Trophoblast cell (in vitro differentiated cells and primary cell): ENCODE measurements around the gene MR1.

ENCODE experiments used
- DNase-seq, 2 donors: peaks; one replicate each; pipeline ENCODE4 v3.0.0-alpha.2; 2016
- H2AFZ ChIP-seq: 2 replicates; pipeline ENCODE4 v1.6.1; 2013; ENCODE audit warnings: low read length, moderate library complexity, mild to moderate bottlenecking; ENCODE audit not compliant: insufficient read depth, poor library complexity
- H2AK5ac ChIP-seq: 2 replicates; pipeline ENCODE4 v1.6.1; 2013; ENCODE audit warnings: mild to moderate bottlenecking, low read length
- H2BK120ac ChIP-seq: 2 replicates; pipeline ENCODE4 v1.6.1; 2013; ENCODE audit warnings: low read length, mild to moderate bottlenecking, moderate library complexity; ENCODE audit not compliant: insufficient read depth, poor library complexity
- H2BK12ac ChIP-seq: 2 replicates; pipeline ENCODE4 v1.6.1; 2013; ENCODE audit warnings: mild to moderate bottlenecking, low read length, moderate library complexity
- H2BK5ac ChIP-seq: 2 replicates; pipeline ENCODE4 v1.6.1; 2013; ENCODE audit warnings: low read length, low read depth, moderate library complexity, mild to moderate bottlenecking; ENCODE audit not compliant: poor library complexity
- H3K14ac ChIP-seq: 2 replicates; pipeline ENCODE4 v1.6.1; 2013; ENCODE audit warnings: mild to moderate bottlenecking, low read length
- H3K18ac ChIP-seq: 2 replicates; pipeline ENCODE4 v1.6.1; 2013; ENCODE audit warnings: mild to moderate bottlenecking, low read length
- H3K23ac ChIP-seq: 2 replicates; pipeline ENCODE4 v1.6.1; 2013; ENCODE audit warnings: low read length
- H3K27ac ChIP-seq: 2 replicates; pipeline ENCODE4 v1.5.1; 2013; ENCODE audit warnings: low read depth, mild to moderate bottlenecking, inconsistent platforms, low read length, moderate library complexity
- H3K27me3 ChIP-seq: 2 replicates; pipeline ENCODE4 v1.6.1; 2013; ENCODE audit warnings: inconsistent platforms, mild to moderate bottlenecking, low read length, moderate library complexity; ENCODE audit not compliant: insufficient read depth
- H3K36me3 ChIP-seq, 2 experiments: 1 replicate in 1 of 2; 2 replicates in 1 of 2; pipeline ENCODE4 v1.6.1; 2013; ENCODE audit warnings: low read length in 2 of 2, mild to moderate bottlenecking in 2 of 2, moderate library complexity in 1 of 2; ENCODE audit not compliant: insufficient read depth in 2 of 2, control insufficient read depth in 1 of 2
- H3K4ac ChIP-seq: 2 replicates; pipeline ENCODE4 v1.6.1; 2013; ENCODE audit warnings: low read depth, mild to moderate bottlenecking, low read length, moderate library complexity
- H3K4me1 ChIP-seq, 2 experiments: 1 replicate in 1 of 2; 2 replicates in 1 of 2; pipeline ENCODE4 v1.6.1; 2013; ENCODE audit warnings: low read length in 2 of 2, mild to moderate bottlenecking in 2 of 2, moderate library complexity in 1 of 2; ENCODE audit not compliant: insufficient read depth in 2 of 2, control insufficient read depth in 1 of 2
- H3K4me2 ChIP-seq: 2 replicates; pipeline ENCODE4 v1.6.1; 2013; ENCODE audit warnings: inconsistent platforms, mild to moderate bottlenecking, low read length, moderate library complexity
- H3K4me3 ChIP-seq: 2 replicates; pipeline ENCODE4 v1.5.1; 2013; ENCODE audit warnings: mild to moderate bottlenecking, low read depth, low read length, inconsistent platforms
- H3K79me1 ChIP-seq: one replicate; pipeline ENCODE4 v1.6.1; 2013; ENCODE audit warnings: low read length
- H3K79me2 ChIP-seq: 2 replicates; pipeline ENCODE4 v1.6.1; 2013; ENCODE audit warnings: low read length, mild to moderate bottlenecking; ENCODE audit not compliant: control insufficient read depth, insufficient read depth, poor library complexity
- H3K9ac ChIP-seq: 2 replicates; pipeline ENCODE4 v1.6.1; 2013; ENCODE audit warnings: mild to moderate bottlenecking, low read length
- H3K9me3 ChIP-seq: 2 replicates; pipeline ENCODE4 v1.6.1; 2013; ENCODE audit warnings: low read depth, mild to moderate bottlenecking, control low read depth, inconsistent platforms, low read length; ENCODE audit not compliant: insufficient read depth
- H4K12ac ChIP-seq: 2 replicates; pipeline ENCODE4 v1.6.1; 2013; ENCODE audit warnings: low read depth, mild to moderate bottlenecking, low read length, moderate library complexity
- H4K8ac ChIP-seq: 2 replicates; pipeline ENCODE4 v1.6.1; 2013; ENCODE audit warnings: low read depth, mild to moderate bottlenecking, low read length, moderate library complexity
- H4K91ac ChIP-seq: one replicate; pipeline ENCODE4 v1.6.1; 2013; ENCODE audit warnings: low read depth, mild to moderate bottlenecking, low read length, moderate library complexity
- WGBS: extraction: QIAGEN DNeasy Blood & Tissue Kit; methylation state at CpG from one replicate; pipeline ENCODE4 v1.1.7; 2013; ENCODE audit warnings: missing lambda C conversion rate; ENCODE audit not compliant: insufficient read length, insufficient coverage; ENCODE audit errors: extremely low coverage; 5-methylcytosine and 5-hydroxymethylcytosine counted together

MR1 gene

DNA sequence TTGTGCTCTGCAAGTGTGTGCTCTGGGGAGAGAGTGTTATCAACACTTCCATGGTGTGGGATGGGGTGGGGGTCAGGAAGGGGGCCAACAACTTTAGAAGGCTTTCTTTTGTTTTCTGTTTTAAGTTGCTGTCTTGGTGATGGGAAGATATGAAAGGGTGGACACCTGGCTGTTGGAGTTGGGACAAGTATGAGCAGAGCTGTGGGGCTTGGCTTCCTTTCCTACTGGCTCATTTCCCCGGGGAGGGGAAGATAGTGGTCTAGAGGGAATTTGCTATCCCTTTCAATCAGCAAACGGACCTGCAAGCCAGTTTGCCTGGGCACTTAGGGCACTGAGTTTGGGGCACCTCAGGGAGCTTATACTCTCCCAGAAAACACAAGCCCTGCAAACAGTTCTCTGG lies 73.9 kb downstream of the MR1 start:
- peaks cover 6% of the 10 kb centered on the region for H3K79me2 ChIP-seq
- no peak overlapping the region for H2BK120ac ChIP-seq
- H3K4me2 ChIP-seq: no peak overlapping the region
- H3K18ac ChIP-seq: no peak overlapping the region
- no peak overlapping the region for H3K4ac ChIP-seq
- no peak overlapping the region for H3K4me3 ChIP-seq
- no peak for DNase-seq
- no peak overlapping the region for H4K12ac ChIP-seq
- H3K4me1 ChIP-seq: peaks cover 13 to 20% of the 10 kb centered on the region in 2 experiments
- WGBS: no CpG with 5 or more reads among the region's 2 CpGs
- H2AK5ac ChIP-seq: no peak overlapping the region
- no peak overlapping the region for H4K8ac ChIP-seq
- peaks cover 17% of the 10 kb centered on the region for H3K79me1 ChIP-seq
- no peak overlapping the region for H2BK5ac ChIP-seq
- H4K91ac ChIP-seq: no peak overlapping the region
- H3K36me3 ChIP-seq: no peaks in the 10 kb centered on the region
- no peak overlapping the region for H2AFZ ChIP-seq
- H3K9ac ChIP-seq: no peak overlapping the region
- no peak overlapping the region for H3K23ac ChIP-seq
- H2BK12ac ChIP-seq: no peak overlapping the region
- no peaks in the 10 kb centered on the region for H3K27me3 ChIP-seq
- no peaks in the 10 kb centered on the region for H3K9me3 ChIP-seq
- no peak overlapping the region for H3K14ac ChIP-seq
- no peak overlapping the region for H3K27ac ChIP-seq

DNA sequence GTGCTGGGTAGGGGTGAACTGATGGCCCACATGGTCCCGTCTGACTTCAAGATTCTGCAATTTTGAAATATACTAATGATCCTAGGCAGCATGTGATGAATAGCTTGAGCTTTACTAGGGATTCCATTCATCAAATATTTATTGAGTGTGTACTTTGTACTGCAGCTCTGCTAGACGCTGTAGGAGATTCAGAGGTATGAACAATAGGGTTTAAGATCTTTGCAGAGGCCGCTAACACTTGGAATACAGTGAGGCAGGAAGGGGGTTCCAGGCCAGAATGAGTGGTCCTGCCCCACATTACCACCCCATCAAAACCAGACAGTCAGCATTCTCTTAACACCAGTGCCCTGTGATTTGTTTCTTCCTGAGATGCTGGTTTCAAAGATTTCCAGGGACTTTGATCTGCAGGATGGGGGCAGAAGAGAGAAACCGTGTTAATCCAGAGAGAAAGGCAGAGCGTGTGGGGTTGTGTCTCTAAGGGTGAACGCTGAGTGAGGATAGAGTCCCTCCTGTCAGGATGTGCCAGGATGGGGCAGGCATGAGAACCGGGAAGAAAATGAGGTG lies 74.6 kb downstream of the MR1 start:
- H3K18ac ChIP-seq: no peak overlapping the region
- H3K36me3 ChIP-seq: no peaks in the 10 kb centered on the region
- H2BK5ac ChIP-seq: no peak overlapping the region
- no peak overlapping the region for H4K91ac ChIP-seq
- no peak overlapping the region for H3K27ac ChIP-seq
- no peak overlapping the region for H2AFZ ChIP-seq
- peaks cover 9% of the 10 kb centered on the region for H3K79me2 ChIP-seq
- no peak overlapping the region for H3K14ac ChIP-seq
- peak in 1 of 2 donors; percentile 50 for DNase-seq
- H2BK120ac ChIP-seq: no peak overlapping the region
- H3K9ac ChIP-seq: no peak overlapping the region
- peaks cover 16% of the 10 kb centered on the region for H3K79me1 ChIP-seq
- H3K27me3 ChIP-seq: no peaks in the 10 kb centered on the region
- WGBS: no CpG with 5 or more reads among the region's 7 CpGs
- H4K12ac ChIP-seq: no peak overlapping the region
- no peaks in the 10 kb centered on the region for H3K9me3 ChIP-seq
- H4K8ac ChIP-seq: no peak overlapping the region
- no peak overlapping the region for H3K4me2 ChIP-seq
- H3K23ac ChIP-seq: no peak overlapping the region
- H3K4me1 ChIP-seq: peaks cover 17 to 25% of the 10 kb centered on the region in 2 experiments
- H3K4me3 ChIP-seq: no peak overlapping the region
- H3K4ac ChIP-seq: no peak overlapping the region
- H2BK12ac ChIP-seq: no peak overlapping the region
- no peak overlapping the region for H2AK5ac ChIP-seq

DNA sequence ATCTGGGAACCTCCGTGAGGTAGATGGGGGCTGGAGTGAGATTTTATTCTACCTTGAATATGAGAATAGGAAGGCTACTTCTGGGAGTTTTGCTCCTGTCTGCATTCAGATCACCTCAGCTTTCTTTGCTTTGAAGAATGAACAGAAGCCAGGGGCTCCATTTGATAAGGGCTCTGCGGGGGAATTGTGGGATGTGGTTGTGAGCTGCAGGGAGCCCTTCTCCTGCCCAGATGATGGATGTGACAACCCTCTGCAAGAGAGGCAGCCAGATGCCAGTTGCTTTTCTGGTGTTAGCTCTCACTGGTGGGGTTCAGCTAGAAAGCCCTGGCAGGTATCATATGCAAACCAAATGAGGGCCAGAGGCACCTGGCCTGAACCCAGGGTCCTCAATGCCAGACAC lies 76.2 kb downstream of the MR1 start:
- no peak overlapping the region for H2AK5ac ChIP-seq
- H3K23ac ChIP-seq: no peak overlapping the region
- H3K14ac ChIP-seq: no peak overlapping the region
- H4K8ac ChIP-seq: no peak overlapping the region
- no peak for DNase-seq
- H2BK120ac ChIP-seq: no peak overlapping the region
- H3K27me3 ChIP-seq: no peaks in the 10 kb centered on the region
- peaks cover 11% of the 10 kb centered on the region for H3K79me1 ChIP-seq
- no peak overlapping the region for H2AFZ ChIP-seq
- no CpG with 5 or more reads among the region's 2 CpGs for WGBS
- peaks cover 4% of the 10 kb centered on the region for H3K79me2 ChIP-seq
- no peak overlapping the region for H3K4ac ChIP-seq
- no peak overlapping the region for H3K4me3 ChIP-seq
- H2BK5ac ChIP-seq: no peak overlapping the region
- H3K4me2 ChIP-seq: no peak overlapping the region
- no peak overlapping the region for H3K9ac ChIP-seq
- H3K18ac ChIP-seq: no peak overlapping the region
- peaks cover 18 to 20% of the 10 kb centered on the region in 2 experiments for H3K4me1 ChIP-seq
- no peaks in the 10 kb centered on the region for H3K9me3 ChIP-seq
- no peaks in the 10 kb centered on the region for H3K36me3 ChIP-seq
- no peak overlapping the region for H4K91ac ChIP-seq
- H3K27ac ChIP-seq: no peak overlapping the region
- no peak overlapping the region for H4K12ac ChIP-seq
- no peak overlapping the region for H2BK12ac ChIP-seq
